GM19468 (cell line): Measurements from ENCODE around the gene DERL2.

Experiments
- ATAC-seq: cut with Tn5 transposase; IDR thresholded peaks from one replicate; pipeline ENCODE4 v1.9.1; 2021; ENCODE audit warnings: mild to moderate bottlenecking, moderate library complexity, moderate number of reproducible peaks; ENCODE audit not compliant: unreplicated experiment; ENCODE audit errors: extremely low read depth

Gene DERL2

GRCh38 chr17:5502552-5502951 is 16.6 kb upstream of the DERL2 start:
- ATAC-seq: no peak

- no peak for ATAC-seq
Observed at GRCh38 chr17:5501685-5502084, 15.7 kb upstream of the DERL2 start.

- ATAC-seq: no peak
Observed at GRCh38 chr17:5500589-5501391, 14.8 kb upstream of the DERL2 start.

- no peak for ATAC-seq
Observed at GRCh38 chr17:5500247-5500588, 14.2 kb upstream of the DERL2 start.

GRCh38 chr17:5499476-5500231 is 13.7 kb upstream of the DERL2 start:
- no peak for ATAC-seq

GRCh38 chr17:5492970-5493369 is 7.0 kb upstream of the DERL2 start:
- ATAC-seq: no peak

GRCh38 chr17:5488752-5489151 is 2.8 kb upstream of the DERL2 start:
- ATAC-seq: no peak

- peak; percentile 59 for ATAC-seq
Observed at GRCh38 chr17:5486206-5487124, 487 bp upstream of the DERL2 start, which contains the start of gene MIS12. TSS of gene MIS12 (plus strand) at chr17:5486566. CDS start at chr17:5488863, 2,297 bp downstream.

- ATAC-seq: no peak
Observed at GRCh38 chr17:5481451-5481850, 4.5 kb downstream of the DERL2 start.

- ATAC-seq: no peak
Observed at GRCh38 chr17:5480962-5481361, 5.0 kb downstream of the DERL2 start.

- no peak for ATAC-seq
Observed at GRCh38 chr17:5478992-5479391, 7.0 kb downstream of the DERL2 start.

GRCh38 chr17:5473906-5474305 is 12.1 kb downstream of the DERL2 start:
- no peak for ATAC-seq

GRCh38 chr17:5472511-5472910 is 13.5 kb downstream of the DERL2 start:
- no peak for ATAC-seq

GRCh38 chr17:5468075-5468473 is 17.9 kb downstream of the DERL2 start:
- ATAC-seq: no peak

- ATAC-seq: no peak
Observed at GRCh38 chr17:5467416-5467815, 18.6 kb downstream of the DERL2 start.

- ATAC-seq: no peak
Observed at GRCh38 chr17:5466295-5466694, 19.7 kb downstream of the DERL2 start.

- no peak for ATAC-seq
Observed at GRCh38 chr17:5464717-5465507, 21.1 kb downstream of the DERL2 start.

- no peak for ATAC-seq
Observed at GRCh38 chr17:5446786-5447185, 39.2 kb downstream of the DERL2 start.

GRCh38 chr17:5444209-5444608 is 41.8 kb downstream of the DERL2 start:
- no peak for ATAC-seq

GRCh38 chr17:5443728-5444127 is 42.2 kb downstream of the DERL2 start:
- ATAC-seq: no peak
